ENCODE results near the gene PPP1R14C.

The PPP1R14C gene

DNA sequence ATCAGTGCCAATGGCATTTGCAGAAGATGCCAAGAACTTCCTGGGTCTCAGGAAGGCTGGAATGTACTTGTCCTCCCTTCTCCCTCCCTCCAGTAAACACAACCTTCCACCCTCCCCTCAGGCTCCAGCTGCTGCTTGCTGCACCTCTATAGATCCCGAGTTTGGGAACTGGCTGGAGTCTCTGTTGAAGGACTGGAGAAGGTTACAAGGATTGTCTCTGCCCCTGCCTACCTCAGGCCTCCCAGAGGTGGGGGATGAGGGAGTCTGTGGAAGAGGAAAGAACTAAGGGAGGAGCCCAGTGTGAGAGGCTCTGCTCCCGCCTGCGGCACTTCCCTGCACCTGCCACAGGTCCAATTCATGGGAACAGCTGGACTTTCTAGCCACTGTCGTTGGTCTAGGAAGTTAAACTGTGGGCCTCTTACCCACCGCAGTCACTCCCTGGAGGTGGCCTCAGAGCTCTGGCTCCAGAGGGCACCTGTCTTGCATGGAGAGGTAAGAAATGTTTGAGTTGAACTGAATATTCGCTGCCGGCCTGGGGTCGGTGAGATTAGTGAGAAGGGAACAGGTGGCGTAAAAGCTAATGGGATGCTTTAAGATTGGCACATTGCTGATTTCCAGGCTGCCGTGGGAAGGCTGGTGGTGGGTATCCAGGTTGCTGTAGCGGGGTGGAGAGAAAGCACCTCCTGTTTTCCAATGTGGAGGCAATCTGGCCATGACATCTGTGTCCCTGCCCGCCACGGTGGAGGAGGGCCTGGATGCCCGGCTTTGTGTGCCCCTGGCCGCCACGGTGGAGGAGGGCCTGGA lies 54.3 kb downstream of the PPP1R14C start:
- no peak for DNase-seq

DNA sequence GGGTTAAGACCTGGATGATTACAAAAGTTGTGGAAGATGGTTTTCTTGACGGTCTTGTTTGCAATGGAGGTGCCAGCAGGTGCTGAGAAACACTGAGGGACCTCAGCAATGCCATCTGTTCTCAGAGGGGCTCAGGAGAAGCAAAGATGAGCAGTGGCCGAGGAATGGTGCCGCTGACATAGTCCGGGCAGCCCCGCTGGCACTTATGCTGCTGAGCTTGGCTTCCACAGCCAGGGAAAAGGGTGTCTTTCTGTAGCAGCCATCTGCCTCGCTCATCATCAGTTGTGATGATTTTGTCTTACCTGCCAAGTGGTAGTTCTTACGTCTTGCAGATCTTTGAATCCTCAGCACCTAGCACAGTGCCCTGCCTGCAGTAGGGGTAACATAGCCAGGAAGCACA lies 55.7 kb downstream of the PPP1R14C start:
- no peak for DNase-seq

DNA sequence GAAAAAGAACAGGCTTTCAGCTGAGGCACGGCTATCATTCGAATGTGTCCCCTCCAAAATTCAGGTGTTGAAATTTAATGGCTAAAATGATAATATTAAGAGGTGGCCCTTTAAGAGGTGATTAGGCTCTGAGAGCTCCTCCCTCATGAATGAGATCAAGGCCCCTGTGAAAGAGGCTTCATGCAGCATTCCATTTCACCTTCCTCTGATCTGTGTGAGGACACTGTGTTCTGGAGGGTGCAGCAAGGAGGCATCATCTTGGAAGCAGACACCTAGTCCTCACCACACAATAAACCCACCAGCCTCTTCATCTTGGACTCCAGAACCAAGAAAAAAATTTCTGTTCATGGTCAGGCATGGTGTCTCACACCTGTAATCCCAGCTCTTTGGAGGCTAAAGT lies 56.4 kb downstream of the PPP1R14C start:
- no peak for DNase-seq

DNA sequence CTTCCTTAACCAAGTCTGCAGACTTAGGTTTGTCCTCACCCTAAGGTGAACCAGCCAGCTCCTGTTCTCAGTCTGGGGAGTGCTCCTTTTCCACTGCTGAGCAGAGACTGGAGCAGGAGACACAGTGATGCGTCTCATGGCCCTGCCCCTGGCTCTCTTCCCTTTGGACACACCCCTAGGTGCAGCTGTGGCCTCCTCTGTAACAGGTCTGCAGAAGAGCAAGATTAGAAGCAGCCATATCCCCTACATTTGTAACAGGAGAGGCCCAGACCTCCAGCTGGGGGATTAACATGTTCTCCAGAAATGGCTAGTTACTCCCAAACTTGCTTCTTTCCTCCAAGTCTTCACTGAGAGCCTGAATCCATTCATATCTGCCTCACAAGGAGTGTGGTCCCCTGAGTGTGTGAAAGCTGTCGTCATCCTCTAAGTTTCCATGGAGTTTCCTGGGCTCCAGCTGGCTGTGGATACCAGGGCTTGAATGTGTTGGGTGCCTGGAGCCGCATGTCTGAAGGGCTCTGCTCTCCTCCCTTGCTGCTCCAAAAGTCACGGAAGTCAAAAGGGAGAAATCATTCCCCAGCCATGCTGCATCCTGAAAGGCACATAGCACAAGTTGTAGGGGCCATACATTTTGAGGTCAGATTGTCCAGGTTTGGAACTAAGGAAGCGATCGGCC lies 57.7 kb downstream of the PPP1R14C start:
- no peak for DNase-seq

DNA sequence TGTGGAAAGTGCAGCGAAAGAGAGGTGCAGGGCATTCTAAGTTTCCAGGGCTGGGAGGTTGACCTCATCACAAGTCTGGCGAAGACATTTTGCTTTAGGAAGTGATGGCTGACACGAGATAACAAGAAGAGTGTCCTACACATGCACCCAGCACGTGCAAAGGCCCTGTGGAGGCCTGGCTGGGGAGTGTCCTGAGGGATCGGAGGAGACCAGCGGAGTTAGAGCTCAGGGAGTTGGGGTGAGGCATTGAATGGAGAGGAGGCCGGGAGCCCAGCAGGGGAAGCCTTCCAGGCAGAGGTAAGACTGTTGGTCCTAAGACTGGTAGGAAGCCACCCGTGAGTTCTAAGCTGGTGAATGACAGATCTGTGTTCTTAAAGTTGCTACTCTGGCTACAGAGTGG lies 58.4 kb downstream of the PPP1R14C start:
- no peak for DNase-seq

DNA sequence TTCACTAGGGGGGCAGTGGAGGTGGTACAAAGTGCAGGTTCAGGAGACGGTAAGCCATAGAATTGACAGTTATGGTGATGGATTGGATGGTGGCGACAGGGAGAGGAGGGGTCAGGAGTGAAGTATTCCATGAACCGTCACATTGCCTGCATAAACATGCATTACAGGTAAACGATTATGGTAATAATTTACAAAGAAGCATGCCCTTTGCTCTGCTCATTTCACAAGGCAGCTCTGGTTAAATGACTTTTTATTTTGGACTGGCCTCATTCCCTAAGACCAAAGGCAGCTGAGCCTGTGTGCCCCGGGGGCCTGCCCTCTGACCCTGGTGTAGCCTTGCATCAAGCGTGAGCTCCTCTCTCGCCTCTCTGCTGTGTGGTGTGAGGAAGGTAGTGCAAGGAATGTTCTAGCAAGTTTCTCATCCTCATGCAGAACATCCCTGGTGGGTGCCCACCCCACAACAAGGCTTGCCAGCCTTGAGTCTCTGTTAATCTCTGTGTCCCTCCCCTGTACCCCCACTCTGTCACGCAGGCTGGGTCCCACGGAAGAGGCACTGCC lies 59.0 kb downstream of the PPP1R14C start:
- no peak for DNase-seq

DNA sequence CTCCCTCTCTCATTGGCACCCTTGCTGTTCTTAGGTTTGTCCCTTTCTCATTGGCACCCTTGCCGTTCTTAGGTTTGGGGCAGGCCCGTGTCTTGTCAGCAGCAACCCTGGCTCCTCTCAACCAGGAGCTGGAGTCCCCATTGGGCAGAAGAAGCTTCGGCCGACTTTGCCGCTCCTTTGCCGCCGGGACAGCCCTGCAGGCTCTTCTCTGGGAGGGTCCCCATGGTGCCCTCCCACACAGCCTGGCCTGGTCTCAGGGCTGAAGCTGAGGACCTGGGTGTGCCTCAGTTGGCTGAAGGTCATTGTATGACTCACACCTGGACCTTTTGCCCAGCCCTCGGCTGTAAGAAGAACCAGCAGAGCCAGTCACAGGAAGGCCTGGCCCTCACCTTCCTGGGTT lies 59.6 kb downstream of the PPP1R14C start:
- no peak for DNase-seq

DNA sequence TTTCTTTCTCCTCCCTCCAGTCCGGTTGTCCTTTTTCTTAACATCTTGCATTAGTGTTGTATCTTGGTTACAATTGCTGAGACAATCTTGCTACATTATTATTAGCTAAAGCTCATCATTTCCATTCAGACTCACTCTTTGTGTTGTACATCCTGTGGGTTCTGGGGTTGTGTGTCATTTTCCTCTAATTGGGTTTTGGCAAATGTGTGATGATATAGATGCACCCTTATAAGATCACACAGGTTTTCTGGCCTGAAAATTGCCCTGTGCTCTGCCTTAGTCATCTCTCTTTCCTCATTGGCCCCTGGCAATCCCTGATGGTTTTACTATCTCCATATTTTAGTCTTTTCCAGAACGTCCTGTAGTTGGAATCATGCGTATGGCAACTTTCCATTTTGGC lies 60.1 kb downstream of the PPP1R14C start:
- DNase-seq = no peak

DNA sequence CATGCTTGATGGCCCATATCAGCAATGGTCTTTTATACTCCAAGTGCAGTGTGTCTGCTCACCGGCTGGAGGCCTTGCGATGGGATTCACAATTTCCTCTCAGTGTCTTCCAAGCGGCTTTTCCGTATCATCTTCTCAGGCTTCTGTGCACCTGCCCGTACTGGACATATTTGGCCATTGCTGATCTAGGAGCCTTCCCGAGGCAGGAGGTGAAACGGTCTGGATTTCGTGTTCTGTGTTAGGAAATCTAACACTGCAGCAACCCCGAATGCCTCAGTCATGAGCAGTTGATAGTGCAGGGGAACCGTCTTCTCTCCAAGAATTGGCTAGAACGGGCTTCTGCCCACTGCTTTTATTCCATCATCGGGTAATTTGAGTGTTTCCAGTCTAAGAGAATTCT lies 60.5 kb downstream of the PPP1R14C start:
- DNase-seq = no peak

DNA sequence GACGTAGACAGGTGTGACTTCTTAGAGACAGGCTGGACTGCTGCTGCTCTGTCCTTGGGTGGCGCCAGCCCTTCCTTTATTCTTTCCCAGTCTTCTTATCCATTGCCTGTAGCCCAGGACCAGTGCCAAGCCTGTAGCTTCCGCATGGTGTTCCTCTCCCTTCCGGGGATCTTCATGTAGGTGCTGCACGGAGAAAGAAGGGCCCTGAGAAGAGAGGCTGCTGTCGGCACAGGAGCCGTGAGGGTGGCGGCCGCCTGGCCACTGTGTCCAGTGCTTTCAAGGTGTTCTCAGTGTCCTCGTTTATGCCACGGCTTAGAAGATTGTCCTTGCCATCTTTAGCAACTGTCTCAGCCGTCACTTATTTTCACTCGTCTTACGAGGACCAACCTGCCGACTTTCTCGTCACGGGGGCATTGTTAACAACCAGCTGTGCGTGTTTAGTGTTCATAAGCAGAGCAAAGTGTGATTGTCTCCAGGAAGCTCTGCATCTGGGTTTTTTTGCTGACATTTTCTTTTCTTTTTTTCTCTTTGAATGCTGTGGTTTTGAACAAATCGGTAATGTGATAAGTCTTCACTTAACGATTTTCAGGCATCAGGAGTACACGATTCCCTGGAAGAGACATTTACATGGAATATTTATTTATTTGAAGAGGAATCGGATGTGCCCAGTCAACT lies 61.2 kb downstream of the PPP1R14C start:
- DNase-seq = no peak

DNA sequence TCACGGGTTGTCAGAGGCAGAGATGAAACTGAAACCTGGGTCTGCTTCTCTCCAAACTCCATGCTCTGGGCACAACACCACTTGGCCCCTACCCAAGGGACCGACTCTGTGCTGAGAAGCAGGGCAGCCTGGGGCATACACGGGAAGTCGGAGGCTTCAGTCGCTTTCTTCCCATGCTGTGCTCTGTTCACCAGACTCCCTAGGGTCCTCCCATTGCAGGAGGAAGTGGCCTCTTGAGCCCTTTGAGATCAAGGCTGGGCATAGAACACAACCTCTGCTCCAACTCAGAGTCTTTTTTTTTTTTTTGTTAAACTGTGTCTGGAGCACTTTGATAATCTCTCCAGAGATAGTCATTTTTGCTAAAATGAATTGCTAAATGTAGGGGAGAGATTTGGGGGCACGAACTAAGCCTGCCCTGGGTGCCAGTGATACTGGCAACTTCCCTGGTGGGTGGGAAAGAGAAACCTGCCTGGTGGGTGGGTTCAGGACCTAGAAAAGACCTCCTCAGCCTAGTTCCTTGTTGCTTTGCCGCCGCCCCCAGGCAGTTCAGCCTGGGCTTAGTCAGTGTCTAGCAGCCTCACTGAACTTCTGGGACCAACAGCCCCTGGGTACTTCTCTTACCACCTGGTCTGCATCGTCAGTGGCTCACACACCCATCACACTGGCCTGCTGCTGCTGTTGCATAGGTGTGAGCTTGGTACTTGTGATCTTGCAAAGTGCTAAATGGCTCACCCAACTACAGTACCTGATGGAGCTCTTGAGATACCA lies 62.0 kb downstream of the PPP1R14C start:
- DNase-seq = peak; percentile 63

DNA sequence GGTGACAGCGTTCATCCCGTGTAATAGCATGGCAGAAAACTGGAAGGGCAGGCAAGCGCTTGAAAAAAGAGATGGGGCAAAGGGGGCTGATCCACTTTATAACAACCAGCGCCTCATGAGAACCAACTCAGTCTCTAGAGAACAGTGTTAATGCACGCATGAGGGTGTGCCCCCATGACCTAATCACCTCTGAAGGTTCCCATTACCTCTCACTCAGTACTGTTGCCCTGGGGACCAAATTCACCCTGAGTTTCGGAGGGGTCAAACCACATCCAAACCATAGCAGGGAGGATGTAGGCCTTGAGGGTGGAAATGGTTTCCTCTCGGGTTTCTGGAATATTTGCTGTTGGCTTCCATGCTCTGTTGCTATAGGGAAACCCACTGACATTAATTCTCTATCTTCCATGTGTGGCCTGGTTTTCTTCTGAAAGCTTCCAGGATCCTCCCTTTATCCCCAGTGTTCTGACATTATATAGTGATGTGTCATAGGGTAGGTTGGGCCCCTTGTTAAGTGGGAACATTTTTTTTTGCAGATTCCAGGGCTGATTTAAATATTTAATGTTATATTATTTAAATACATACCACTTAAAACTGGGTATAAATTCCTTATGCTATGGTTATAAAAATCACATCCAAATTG lies 65.2 kb downstream of the PPP1R14C start:
- no peak for DNase-seq

DNA sequence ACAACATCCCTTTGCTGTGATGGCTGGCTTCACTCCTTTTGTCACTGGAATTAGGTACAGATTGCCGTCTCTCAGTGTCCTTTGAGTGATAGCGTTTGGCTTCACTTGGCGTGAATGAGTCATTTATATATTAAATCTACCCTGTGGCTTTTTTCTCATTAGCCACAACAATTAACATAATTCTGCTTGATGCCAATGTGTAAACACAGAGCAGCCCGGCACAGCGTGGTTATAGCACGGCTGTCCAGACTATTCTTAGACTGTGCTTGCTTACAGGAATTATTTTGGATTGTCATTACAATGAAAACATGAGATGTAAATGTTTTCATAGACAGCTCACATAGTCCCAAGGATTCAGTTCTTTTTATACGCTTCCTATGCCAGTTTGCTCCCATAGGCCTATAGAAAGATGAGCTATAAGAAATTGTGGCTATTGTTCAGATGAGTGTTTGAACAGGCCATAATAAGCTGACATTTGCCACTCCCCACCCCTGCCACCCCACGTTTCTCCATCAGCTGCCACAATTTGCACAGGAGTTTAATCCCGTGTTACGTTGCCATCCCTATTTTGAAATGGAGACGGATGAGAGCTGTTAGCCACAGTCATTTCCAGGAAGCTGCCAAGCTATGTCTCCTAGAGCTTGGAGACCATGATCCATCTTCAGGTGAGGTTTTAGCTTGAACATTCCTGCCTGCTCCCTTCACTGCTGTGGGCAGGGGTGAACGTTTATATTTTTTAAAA lies 65.9 kb downstream of the PPP1R14C start:
- peak; percentile 84 for DNase-seq

DNA sequence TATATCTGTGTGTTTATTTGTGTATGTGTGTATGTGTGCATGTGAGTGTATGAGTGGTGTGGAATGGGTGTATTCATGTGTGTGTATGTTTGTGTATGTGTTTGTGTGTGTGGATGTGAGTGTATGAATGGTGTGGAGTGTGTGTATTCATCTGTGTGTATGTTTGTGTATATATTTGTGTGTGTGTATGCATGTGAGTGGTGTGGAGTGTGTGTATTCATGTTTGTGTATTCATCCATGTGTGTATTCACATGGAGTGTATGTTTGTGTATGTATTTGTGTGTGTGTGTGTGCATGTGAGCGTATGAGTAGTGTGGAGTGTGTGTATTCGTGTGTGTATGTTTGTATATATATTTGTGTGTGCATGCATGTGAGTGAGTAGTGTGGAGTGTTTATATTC lies 66.6 kb downstream of the PPP1R14C start:
- no peak for DNase-seq

DNA sequence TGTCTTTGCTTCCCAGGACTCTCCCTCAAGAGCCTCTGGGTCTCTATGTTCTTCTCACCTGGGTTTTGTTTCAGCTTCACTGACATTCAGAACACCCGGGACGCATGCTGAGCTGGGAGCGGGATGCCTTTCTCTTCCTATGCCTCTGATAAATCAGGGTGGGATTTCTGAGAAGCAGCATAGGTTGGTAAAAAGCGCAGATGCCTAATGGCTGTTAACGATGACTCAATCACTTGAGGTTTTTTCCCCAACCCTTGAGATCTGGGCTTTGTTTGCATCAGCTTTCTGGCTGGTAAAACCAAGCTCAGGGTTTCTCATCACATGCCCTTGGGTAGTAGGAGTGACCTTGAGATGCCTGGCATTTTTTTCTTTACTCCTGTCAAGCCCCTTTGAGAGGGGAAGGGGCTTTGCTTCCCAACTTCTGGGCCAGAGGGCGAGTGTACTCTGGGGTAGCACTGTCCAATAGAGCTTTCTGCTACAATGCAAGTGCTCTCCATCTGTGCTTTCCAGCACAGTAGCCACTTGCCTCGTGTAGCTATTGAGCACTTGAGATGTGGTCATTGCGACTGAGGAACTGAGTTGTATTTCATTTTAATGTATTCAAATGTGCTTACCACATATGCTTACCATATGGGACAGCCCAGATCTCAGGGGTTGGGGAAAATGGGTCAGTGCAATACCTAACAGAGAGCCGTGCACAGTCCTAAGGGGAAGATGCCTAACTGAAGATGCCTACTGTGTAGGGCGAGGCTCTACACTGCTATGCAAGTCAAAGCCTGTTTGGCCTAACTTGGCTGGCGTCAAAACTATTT lies 69.1 kb downstream of the PPP1R14C start:
- DNase-seq = no peak

DNA sequence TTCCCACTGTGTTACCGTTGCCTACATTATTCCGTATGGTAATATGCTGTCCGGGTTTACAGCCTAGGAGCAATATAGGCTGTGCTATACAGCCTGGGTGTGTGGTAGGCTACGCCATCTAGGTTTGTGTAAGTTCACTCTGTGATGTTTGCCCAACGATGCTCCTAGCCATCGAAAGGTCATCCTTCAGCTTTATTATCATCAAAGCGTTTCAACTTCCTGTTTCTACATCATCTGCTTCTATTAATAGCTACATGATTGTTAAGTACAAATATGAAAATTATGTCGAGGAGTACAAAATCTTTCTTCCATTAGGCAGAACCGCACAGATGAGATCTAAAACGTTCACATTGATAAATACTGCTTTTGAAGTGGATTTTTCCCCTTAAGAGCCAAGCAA lies 69.9 kb downstream of the PPP1R14C start:
- peak; percentile 33 for DNase-seq

DNA sequence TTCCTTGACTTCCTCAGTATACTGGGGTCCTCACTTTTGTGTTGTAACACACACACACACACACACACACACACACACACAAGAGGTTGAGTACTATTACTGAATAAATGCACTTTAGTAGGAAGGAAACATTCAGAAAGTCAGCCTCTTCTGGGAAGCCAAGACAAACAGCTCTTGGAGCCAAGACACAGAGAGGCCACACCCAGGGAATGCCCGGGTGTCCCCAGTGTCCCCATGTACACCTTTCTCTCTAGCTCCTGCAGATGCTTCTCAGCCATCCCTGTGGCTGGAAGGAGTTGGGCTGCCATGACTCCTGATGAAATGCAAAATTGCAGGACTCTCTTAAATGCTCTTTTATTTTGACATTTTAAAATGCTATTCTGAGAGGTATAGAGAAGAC lies 70.5 kb downstream of the PPP1R14C start:
- no peak for DNase-seq

DNA sequence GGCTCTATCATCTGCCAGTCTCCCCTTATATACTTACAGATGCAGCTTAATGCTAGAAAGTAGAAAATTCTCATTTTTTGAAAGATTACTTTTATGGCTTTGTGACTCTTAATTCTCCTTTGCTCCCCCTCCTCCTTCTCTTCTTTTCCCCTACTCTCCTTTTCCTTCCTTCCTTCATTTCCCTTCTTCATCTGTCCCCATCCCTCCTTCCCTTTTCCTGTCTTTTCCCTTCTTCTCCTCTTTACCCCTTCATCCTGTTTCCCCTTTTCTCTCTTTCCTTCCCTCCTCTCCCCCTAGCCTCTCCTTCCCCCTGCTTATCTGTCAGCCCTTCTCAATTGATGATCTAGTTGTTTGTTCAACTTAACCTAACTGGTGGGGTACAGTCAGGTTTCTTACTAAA lies 71.5 kb downstream of the PPP1R14C start:
- no peak for DNase-seq

DNA sequence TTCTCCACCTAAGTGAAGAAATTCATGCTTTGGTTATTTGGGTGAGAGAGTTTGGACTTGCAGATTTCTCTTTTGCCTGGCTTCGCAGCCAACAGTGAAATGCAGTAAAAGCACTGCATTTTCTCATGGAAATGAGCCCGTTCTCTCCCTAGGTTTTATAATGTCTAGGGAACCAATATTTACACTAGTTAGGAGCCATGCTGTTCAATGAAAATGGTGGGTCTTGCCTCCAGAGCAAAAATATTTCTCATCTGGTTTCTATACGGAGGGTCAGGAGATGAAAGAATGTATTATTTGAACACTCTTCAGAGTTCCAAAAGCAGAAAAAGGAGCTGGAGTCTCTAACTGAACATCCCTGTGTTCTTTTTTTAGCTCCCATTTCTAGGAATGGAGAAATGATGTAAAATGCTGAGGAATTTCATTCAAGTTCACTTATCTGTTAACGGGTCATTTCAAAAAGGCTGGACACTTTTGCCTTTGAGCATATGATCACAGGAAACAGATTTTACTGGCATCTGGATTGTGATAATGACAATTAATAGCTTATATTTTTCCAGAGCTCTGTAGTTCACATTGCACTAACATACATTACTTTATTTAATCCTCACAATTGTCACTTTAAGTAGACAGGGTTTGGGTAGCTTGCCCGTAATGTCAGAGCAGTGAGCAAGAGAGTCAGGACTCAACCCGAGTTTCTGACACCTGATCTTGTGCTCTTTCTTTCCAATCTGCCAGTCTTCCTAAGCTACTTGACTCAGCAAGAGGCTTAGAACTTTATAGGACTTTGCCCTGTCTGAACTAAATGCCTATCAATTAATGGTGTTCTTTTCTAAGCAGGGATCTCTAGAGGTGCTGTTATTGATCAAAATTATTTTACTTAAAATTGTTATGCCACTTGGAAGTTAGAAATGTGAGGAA lies 78.0 kb downstream of the PPP1R14C start:
- no peak for DNase-seq

DNA sequence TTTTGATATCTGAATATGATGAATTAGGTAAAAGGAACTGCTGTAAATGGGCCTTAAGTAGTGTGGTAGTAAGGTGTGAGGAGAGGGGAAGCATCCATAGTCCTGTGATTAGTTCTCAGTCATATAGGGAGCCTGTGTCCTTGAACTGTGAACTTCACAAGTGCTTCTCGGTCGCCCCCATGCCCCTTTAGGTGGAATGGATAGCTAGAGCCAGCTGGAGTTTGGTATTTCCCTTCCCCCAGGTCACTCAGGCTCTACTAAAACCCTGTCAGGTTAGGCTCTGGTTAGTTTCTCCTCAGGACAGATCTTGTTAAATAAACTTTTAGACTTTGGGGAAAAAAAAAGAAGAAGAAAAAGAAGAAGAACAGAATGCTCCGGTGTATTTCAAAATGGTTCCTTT lies 82.0 kb downstream of the PPP1R14C start:
- no peak for DNase-seq

All from DMS153 (cell line).